Measurements from ENCODE around the gene ADAMTS2.

The ADAMTS2 gene

GRCh38 chr5:179167871-179168451 lies 177.3 kb downstream of the ADAMTS2 start:
- DNase-seq (ENCODE audit: extremely low read depth, low read depth): no peak
- no peak for TF ChIP-seq CTCF (IDR thresholded peaks at IDR 0.05; ENCODE audit: low read depth, low read length)

DNA sequence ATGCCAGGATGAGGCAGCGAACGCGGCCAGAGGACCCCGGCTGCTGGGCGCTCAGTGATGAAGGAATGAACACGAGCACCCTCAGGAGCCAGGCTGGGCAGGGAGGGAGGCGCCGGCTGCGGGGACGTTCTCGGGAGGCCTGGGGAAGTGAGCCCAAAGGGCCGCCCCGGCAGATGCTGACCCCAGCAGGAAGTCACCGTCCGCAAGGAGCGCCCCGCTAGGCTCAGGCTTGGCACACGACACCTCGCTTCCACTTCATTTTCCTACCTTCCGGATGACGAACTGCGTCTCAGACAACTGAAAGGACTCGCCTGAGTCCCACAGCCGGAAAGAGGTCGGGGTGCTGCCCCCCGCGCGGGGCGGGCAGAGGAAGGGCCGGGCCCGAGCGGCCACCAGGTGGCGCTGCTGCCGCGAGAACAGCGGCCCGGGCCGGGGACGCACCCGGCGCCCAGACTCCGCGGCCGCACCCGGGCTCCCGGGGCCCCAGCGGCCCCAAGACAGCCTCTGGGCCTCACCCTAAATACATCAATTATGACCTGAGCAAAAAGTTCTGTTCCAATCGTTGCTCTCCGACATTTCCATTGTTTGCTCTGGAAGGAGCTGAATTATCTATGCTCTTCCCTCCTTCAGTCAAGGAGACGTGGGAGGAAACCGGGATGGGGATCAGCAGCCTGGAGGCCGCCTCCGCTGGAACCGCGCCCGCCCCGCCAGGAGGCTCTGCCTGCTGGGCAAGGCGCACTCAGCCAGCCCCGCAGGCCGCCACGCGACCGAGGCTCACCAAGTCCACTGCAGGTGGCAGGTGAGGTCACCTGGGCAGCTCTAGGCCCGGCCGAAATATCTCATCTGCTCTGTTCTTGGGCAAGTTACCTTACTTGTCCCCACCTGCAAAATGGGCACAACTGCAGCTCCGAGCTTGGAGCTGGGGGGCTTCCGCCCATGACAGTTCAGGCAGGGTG lies 178.1 kb downstream of the ADAMTS2 start:
- TF ChIP-seq CTCF (IDR thresholded peaks at IDR 0.05; ENCODE audit: low read depth, low read length): peak; percentile 62
- peak; percentile 20 for DNase-seq (ENCODE audit: extremely low read depth, low read depth)

DNA sequence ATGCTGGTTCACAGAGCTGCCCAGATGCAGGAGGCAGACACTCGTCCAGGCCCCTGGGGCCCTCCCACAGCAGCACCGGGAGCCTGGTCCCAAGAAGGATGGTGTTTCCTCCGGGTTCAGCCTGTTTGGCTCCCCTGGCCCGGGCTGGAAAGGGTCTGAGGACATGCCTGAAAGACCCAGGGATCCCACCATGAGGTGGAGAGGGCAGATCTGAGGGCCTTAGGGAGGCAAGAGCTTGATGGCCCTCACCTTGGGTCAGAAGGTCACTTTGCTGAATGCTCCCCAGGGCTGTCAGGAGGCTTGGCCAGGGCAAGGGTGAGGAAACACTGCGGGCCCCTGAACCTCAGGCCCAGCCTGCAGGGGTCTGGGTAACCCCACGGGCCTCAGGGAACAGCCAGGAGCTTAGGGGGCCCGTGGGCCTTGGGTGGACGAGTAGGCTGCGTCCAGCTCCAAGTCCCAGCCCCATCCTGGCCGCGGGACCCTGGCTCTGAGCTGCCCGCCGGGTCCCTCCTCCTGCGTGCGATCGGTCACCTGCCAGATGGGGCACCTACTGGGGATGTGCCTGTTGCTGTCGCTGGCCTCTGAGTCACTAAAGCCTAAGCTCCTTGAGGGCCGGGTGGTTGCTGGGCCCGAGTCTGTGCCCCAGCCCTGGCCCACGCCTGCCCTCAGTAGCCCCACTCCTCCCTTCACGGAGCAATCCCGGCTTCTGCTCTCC lies 178.9 kb downstream of the ADAMTS2 start:
- no peak for DNase-seq (ENCODE audit: extremely low read depth, low read depth)
- no peak for TF ChIP-seq CTCF (IDR thresholded peaks at IDR 0.05; ENCODE audit: low read depth, low read length)

GRCh38 chr5:179165421-179166170 lies 179.7 kb downstream of the ADAMTS2 start:
- DNase-seq (ENCODE audit: extremely low read depth, low read depth): no peak
- TF ChIP-seq CTCF (IDR thresholded peaks at IDR 0.05; ENCODE audit: low read depth, low read length): no peak

DNA sequence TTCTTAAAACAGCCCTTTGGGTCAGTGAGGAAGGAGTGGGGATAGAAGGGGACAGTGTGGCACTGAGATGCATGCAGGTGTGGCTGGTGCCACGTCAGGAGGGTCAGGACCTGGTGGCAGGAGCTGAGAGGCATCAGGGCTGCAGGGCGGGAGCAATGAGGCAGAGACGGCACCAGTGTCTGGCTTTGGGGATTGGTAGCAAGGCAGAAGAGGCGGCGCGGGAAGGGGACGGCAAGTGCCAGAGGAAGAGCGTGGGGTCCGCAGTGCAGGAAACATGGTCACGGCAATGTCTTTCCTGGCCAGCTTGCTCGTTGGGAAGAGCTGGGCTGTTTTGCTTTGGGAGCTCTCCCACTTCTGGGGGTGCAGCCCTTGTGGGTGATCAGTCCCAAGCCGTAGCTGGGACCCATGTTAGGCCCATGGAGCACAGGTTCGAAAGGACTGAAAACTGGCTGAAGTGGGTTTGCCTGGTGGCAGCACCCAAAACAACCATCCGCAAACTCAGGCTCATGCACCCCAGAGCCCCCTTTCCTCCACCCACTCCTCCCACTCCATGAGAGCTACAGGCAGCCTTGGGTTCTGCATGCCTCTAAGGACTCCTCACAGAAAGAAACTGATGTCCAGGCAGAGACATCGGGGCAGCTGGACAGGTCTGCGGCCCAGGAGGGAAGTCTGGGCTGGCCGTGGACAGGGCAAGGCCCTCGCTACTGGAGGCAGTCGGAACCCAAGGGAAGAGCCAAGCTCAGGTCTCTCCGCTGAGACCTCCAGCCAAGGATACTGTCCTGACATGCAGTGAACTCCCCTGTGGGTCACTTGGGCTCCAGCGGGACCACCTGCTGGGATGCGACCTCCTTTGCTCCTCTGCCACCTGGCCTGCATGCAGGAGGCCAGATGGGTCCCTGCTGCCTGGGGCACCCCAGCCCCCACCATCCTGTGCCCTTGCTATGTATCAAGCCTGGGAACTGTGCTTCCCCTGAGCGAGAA lies 180.6 kb downstream of the ADAMTS2 start:
- no peak for TF ChIP-seq CTCF (IDR thresholded peaks at IDR 0.05; ENCODE audit: low read depth, low read length)
- no peak for DNase-seq (ENCODE audit: extremely low read depth, low read depth)
